Stimulated activated naive CD8-positive, alpha-beta T cell treated with anti-CD3 and anti-CD28 coated beads, Interleukin-15, amount 100 ng/mL, for 72 hours (primary cell): Measurements from ENCODE around the gene PROC.

Source experiments
- ATAC-seq: fragments of 150-1000 bp; cut with Tn5 transposase; 2 replicates; pipeline ENCODE4 v1.10.0; 2021; ENCODE audit warnings: mild to moderate bottlenecking, moderate library complexity
- DNase-seq, 2 donors: peaks; one replicate each; pipeline ENCODE4 v3.0.0; 2021 to 2022
- H3K27ac Mint-ChIP-seq, 2 donors: one replicate each; pipeline ENCODE4 v1.8.0; 2022; ENCODE audit warnings: mild to moderate bottlenecking in 2 of 2, mixed read lengths in 2 of 2, moderate library complexity in 2 of 2
- H3K27me3 Mint-ChIP-seq: one replicate; pipeline ENCODE4 v1.8.0; 2022; ENCODE audit warnings: mixed read lengths
- H3K4me1 Mint-ChIP-seq: one replicate; pipeline ENCODE4 v1.8.0; 2022; ENCODE audit warnings: mild to moderate bottlenecking, mixed read lengths
- H3K4me3 Mint-ChIP-seq, 2 donors: one replicate each; pipeline ENCODE4 v1.8.0; 2022; ENCODE audit warnings: mild to moderate bottlenecking in 2 of 2, mixed read lengths in 2 of 2, moderate library complexity in 1 of 2
- H3K9me3 Mint-ChIP-seq, 2 donors: one replicate each; pipeline ENCODE4 v1.8.0; 2022; ENCODE audit warnings: mixed read lengths in 2 of 2

PROC gene

GRCh38 chr2:127418300-127419111, at the start of gene PROC:
PROC (plus strand) TSS chr2:127418427; CDS start chr2:127419943, 1,516 bp downstream.
- DNase-seq (no peak), ATAC-seq (no peak)
- H3K4me3 Mint-ChIP-seq = peak within 1 kb of the TSS in 1 of 2 donors; percentile 47
- H3K27me3 Mint-ChIP-seq = peaks cover 43% of the 10 kb centered on the region
- H3K4me1 Mint-ChIP-seq = peaks cover 37% of the 10 kb centered on the region
- peaks cover 0 to 4% of the 10 kb centered on the region in 2 donors for H3K9me3 Mint-ChIP-seq
- H3K27ac Mint-ChIP-seq = no peak within 1 kb of the TSS

- ATAC-seq = no peak
- Mint-ChIP-seq H3K9me3 (peaks cover 35 to 45% of the 10 kb centered on the region in 2 donors), H3K27ac (no peak overlapping the region), H3K27me3 (no peaks in the 10 kb centered on the region), H3K4me3 (no peak overlapping the region), H3K4me1 (peaks cover 50% of the 10 kb centered on the region)
- no peak for DNase-seq
Observed at GRCh38 chr2:127370010-127370409, 48.2 kb upstream of the PROC start.

- Mint-ChIP-seq H3K9me3 (peaks cover 40 to 53% of the 10 kb centered on the region in 2 donors), H3K4me3 (no peak overlapping the region), H3K4me1 (peaks cover 44% of the 10 kb centered on the region), H3K27me3 (no peaks in the 10 kb centered on the region), H3K27ac (no peak overlapping the region)
- no peak for DNase-seq
- ATAC-seq = no peak
Observed at GRCh38 chr2:127371037-127371436, 47.2 kb upstream of the PROC start.

GRCh38 chr2:127373362-127374083, 44.7 kb upstream of the PROC start:
- Mint-ChIP-seq H3K4me1 (peaks cover 40% of the 10 kb centered on the region), H3K9me3 (peaks cover 45 to 60% of the 10 kb centered on the region in 2 donors)

GRCh38 chr2:127376257-127376656, 42.0 kb upstream of the PROC start:
- H3K4me3 Mint-ChIP-seq = no peak overlapping the region
- no peak overlapping the region for H3K27ac Mint-ChIP-seq
- DNase-seq (no peak), ATAC-seq (no peak)
- peaks cover 32 to 41% of the 10 kb centered on the region in 2 donors for H3K9me3 Mint-ChIP-seq
- peaks cover 45% of the 10 kb centered on the region for H3K4me1 Mint-ChIP-seq
- H3K27me3 Mint-ChIP-seq = no peaks in the 10 kb centered on the region

More at GRCh38 chr2:127373362-127374083, 44.7 kb upstream of the PROC start:
- Mint-ChIP-seq H3K27ac (no peak overlapping the region), H3K4me3 (no peak overlapping the region), H3K27me3 (no peaks in the 10 kb centered on the region)
- no peak for ATAC-seq
- no peak for DNase-seq

GRCh38 chr2:127377262-127377661, 41.0 kb upstream of the PROC start:
- DNase-seq (no peak), ATAC-seq (no peak)
- H3K4me1 Mint-ChIP-seq = peaks cover 46% of the 10 kb centered on the region
- H3K27me3 Mint-ChIP-seq = no peaks in the 10 kb centered on the region
- H3K4me3 Mint-ChIP-seq = peak overlapping the region in 1 of 2 donors; percentile 15
- peaks cover 27 to 32% of the 10 kb centered on the region in 2 donors for H3K9me3 Mint-ChIP-seq
- H3K27ac Mint-ChIP-seq = no peak overlapping the region

GRCh38 chr2:127378720-127379119, 39.5 kb upstream of the PROC start:
- no peak overlapping the region for H3K4me3 Mint-ChIP-seq
- H3K9me3 Mint-ChIP-seq = peaks cover 22 to 27% of the 10 kb centered on the region in 2 donors
- no peak overlapping the region for H3K27ac Mint-ChIP-seq
- DNase-seq (no peak), ATAC-seq (no peak)
- peaks cover 60% of the 10 kb centered on the region for H3K4me1 Mint-ChIP-seq
- no peaks in the 10 kb centered on the region for H3K27me3 Mint-ChIP-seq

GRCh38 chr2:127379712-127380355, 38.4 kb upstream of the PROC start:
- no peaks in the 10 kb centered on the region for H3K27me3 Mint-ChIP-seq
- H3K4me1 Mint-ChIP-seq = peaks cover 59% of the 10 kb centered on the region
- H3K4me3 Mint-ChIP-seq = no peak overlapping the region
- H3K27ac Mint-ChIP-seq = no peak overlapping the region
- no peak for ATAC-seq
- no peak for DNase-seq
- H3K9me3 Mint-ChIP-seq = peaks cover 12 to 15% of the 10 kb centered on the region in 2 donors

- DNase-seq = no peak
- Mint-ChIP-seq H3K9me3 (peaks cover 0 to 5% of the 10 kb centered on the region in 2 donors), H3K27me3 (no peaks in the 10 kb centered on the region), H3K27ac (no peak overlapping the region), H3K4me3 (no peak overlapping the region), H3K4me1 (peaks cover 74% of the 10 kb centered on the region)
- no peak for ATAC-seq
Observed at GRCh38 chr2:127381762-127382161, 36.5 kb upstream of the PROC start.

- ATAC-seq = no peak
- Mint-ChIP-seq H3K9me3 (peaks cover 0 to under 1% of the 10 kb centered on the region in 2 donors), H3K4me3 (no peak overlapping the region), H3K27ac (no peak overlapping the region), H3K4me1 (peaks cover 72% of the 10 kb centered on the region), H3K27me3 (no peaks in the 10 kb centered on the region)
- DNase-seq = no peak
Observed at GRCh38 chr2:127382831-127383230, 35.4 kb upstream of the PROC start.

- Mint-ChIP-seq H3K27ac (no peak overlapping the region), H3K27me3 (no peaks in the 10 kb centered on the region), H3K9me3 (no peaks in the 10 kb centered on the region), H3K4me1 (peaks cover 77% of the 10 kb centered on the region), H3K4me3 (peak overlapping the region in 1 of 2 donors; percentile 20)
- no peak for DNase-seq
- no peak for ATAC-seq
Observed at GRCh38 chr2:127384529-127384928, 33.7 kb upstream of the PROC start.

GRCh38 chr2:127386246-127386645, 32.0 kb upstream of the PROC start:
- H3K27ac Mint-ChIP-seq = no peak overlapping the region
- DNase-seq = no peak
- ATAC-seq = no peak
- peak overlapping the region; percentile 87 to 97 for H3K4me3 Mint-ChIP-seq
- no peaks in the 10 kb centered on the region for H3K27me3 Mint-ChIP-seq
- peaks cover 81% of the 10 kb centered on the region for H3K4me1 Mint-ChIP-seq
- H3K9me3 Mint-ChIP-seq = peaks cover 0 to 6% of the 10 kb centered on the region in 2 donors

- H3K4me1 Mint-ChIP-seq = peaks cover 79% of the 10 kb centered on the region
- H3K27ac Mint-ChIP-seq = peak overlapping the region; percentile 79 to 97
- peaks cover 0 to 6% of the 10 kb centered on the region in 2 donors for H3K9me3 Mint-ChIP-seq
- ATAC-seq = peak; percentile 83
- peak overlapping the region; percentile 87 to 97 for H3K4me3 Mint-ChIP-seq
- DNase-seq = peak; percentile 78 to 82
- H3K27me3 Mint-ChIP-seq = no peaks in the 10 kb centered on the region
Observed at GRCh38 chr2:127386764-127387654, 31.2 kb upstream of the PROC start.

- H3K27ac Mint-ChIP-seq = peak within 1 kb of the TSS; percentile 97 to 99
- DNase-seq = peak; percentile 90 to 95
- H3K9me3 Mint-ChIP-seq = peaks cover 7 to 13% of the 10 kb centered on the region in 2 donors
- no peaks in the 10 kb centered on the region for H3K27me3 Mint-ChIP-seq
- ATAC-seq = peak; percentile 87
- peak within 1 kb of the TSS; percentile 95 to 97 for H3K4me3 Mint-ChIP-seq
- H3K4me1 Mint-ChIP-seq = peaks cover 80% of the 10 kb centered on the region
Observed at GRCh38 chr2:127387655-127388422, 30.4 kb upstream of the PROC start, which contains the start of gene MAP3K2. MAP3K2 (minus strand) TSS chr2:127387975; CDS start chr2:127343129, 44,846 bp downstream.
